ENCODE measurements around the gene PPP4R4. TPM values are rescaled to one million over a fixed set of nuclear protein-coding genes. Genes with fewer than 3 reads are reported as not detected.
"Not testable (repeated sequence)": the region's sequence is repeated elsewhere in the genome, so short reads cannot be mapped to it uniquely, and the experiment has no call there.

The PPP4R4 gene
- total RNA-seq, 6 donors from 2014 or later = 3.0 to 18.4 (median 6.3) TPM

GRCh38 chr14:94203473-94204210, 29.5 kb downstream of the PPP4R4 start:
- ATAC-seq (ENCODE audit: low FRiP score in 2 of 2) (no peak), DNase-seq (no peak)
- peaks cover 0 to 8% (median 1%) of the 10 kb centered on the region in 4 donors for H3K9me3 ChIP-seq
- no peaks in the 10 kb centered on the region for H3K4me1 ChIP-seq
- WGBS, 2 donors = 55 to 75% methylated on average over 2 of the region's 2 CpGs
- TF ChIP-seq, protein P1, sequence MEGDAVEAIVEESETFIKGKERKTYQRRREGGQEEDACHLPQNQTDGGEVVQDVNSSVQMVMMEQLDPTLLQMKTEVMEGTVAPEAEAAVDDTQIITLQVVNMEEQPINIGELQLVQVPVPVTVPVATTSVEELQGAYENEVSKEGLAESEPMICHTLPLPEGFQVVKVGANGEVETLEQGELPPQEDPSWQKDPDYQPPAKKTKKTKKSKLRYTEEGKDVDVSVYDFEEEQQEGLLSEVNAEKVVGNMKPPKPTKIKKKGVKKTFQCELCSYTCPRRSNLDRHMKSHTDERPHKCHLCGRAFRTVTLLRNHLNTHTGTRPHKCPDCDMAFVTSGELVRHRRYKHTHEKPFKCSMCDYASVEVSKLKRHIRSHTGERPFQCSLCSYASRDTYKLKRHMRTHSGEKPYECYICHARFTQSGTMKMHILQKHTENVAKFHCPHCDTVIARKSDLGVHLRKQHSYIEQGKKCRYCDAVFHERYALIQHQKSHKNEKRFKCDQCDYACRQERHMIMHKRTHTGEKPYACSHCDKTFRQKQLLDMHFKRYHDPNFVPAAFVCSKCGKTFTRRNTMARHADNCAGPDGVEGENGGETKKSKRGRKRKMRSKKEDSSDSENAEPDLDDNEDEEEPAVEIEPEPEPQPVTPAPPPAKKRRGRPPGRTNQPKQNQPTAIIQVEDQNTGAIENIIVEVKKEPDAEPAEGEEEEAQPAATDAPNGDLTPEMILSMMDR (IDR thresholded peaks at IDR 0.05) = no peak
- TF ChIP-seq POLR2AphosphoS5 (IDR thresholded peaks at IDR 0.05) (no peak), POLR2A (IDR thresholded peaks at IDR 0.05) (no peak), EP300 (IDR thresholded peaks at IDR 0.05) (no peak)
- H3K27me3 ChIP-seq = no peaks in the 10 kb centered on the region
- no peak overlapping the region for H3K4me3 ChIP-seq
- H3K36me3 ChIP-seq = no peaks in the 10 kb centered on the region
- H3K27ac ChIP-seq = no peak overlapping the region

GRCh38 chr14:94213021-94213420, 38.9 kb downstream of the PPP4R4 start:
- Histone ChIP-seq H3K4me3 (no peak overlapping the region), H3K27me3 (no peaks in the 10 kb centered on the region), H3K36me3 (no peaks in the 10 kb centered on the region), H3K4me1 (no peaks in the 10 kb centered on the region), H3K27ac (no peak overlapping the region), H3K9me3 (peaks cover 0 to 5% (median 0%) of the 10 kb centered on the region in 4 donors)
- ATAC-seq (ENCODE audit: low FRiP score in 2 of 2) (no peak), DNase-seq (no peak)
- no peak for TF ChIP-seq EP300 (IDR thresholded peaks at IDR 0.05)
- no peak for TF ChIP-seq POLR2A (IDR thresholded peaks at IDR 0.05)
- TF ChIP-seq, protein P1 (IDR thresholded peaks at IDR 0.05) = no peak
- no peak for TF ChIP-seq POLR2AphosphoS5 (IDR thresholded peaks at IDR 0.05)
- 54 to 55% methylated on average over 1 of the region's 1 CpG for WGBS, 2 donors

DNA sequence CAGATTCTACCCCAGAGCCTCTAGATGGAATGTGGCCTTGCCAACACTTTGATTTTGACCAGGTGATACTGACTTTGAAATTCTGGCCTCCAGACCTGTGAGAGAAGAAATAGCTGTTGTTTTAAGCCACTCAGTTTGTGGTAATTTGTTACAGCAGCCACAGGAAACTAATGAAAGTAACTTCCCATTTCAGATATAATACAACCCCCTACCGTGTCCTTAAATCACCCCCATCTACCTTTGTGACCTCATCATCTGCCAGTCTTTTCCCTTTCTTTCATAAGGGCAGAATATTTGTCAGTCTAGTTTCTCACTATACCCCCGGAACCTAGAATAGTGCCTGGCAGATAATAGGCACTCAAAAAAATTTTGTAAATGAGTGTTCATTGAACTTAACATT, 39.6 kb downstream of the PPP4R4 start:
- H3K36me3 ChIP-seq = no peaks in the 10 kb centered on the region
- no peak for ATAC-seq (ENCODE audit: low FRiP score in 2 of 2)
- no peak for DNase-seq
- H3K4me1 ChIP-seq = no peaks in the 10 kb centered on the region
- no peak overlapping the region for H3K27ac ChIP-seq
- peaks cover 0 to 5% (median 0%) of the 10 kb centered on the region in 4 donors for H3K9me3 ChIP-seq
- no peaks in the 10 kb centered on the region for H3K27me3 ChIP-seq
- H3K4me3 ChIP-seq = no peak overlapping the region
- WGBS, 2 donors = 50 to 80% methylated on average over 2 of the region's 2 CpGs
- TF ChIP-seq, protein P1 (IDR thresholded peaks at IDR 0.05) = no peak
- TF ChIP-seq POLR2A (IDR thresholded peaks at IDR 0.05) = no peak
- TF ChIP-seq POLR2AphosphoS5 (IDR thresholded peaks at IDR 0.05) = no peak
- no peak for TF ChIP-seq EP300 (IDR thresholded peaks at IDR 0.05)

DNA sequence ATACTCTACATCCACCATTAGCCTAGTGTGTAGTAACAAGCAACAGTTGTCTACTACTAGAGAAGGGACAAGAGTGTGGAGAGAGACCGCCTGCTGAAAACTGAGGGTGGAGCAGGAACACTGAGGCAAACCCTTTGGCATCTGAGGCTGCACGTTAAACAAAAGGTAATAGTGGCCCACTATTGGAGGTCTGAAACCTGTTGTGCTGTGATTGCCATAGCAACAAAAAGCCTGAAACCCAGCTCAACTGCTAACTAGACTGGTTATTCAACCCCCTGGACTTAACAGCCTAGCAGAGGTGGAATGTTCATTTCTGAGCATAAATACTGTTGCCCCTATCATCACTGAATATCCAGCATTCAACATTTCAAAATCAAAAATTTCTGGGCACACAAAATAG, 43.0 kb downstream of the PPP4R4 start:
- no peak for ATAC-seq (ENCODE audit: low FRiP score in 2 of 2)
- Histone ChIP-seq H3K36me3 (no peaks in the 10 kb centered on the region), H3K27ac (no peak overlapping the region), H3K4me3 (no peak overlapping the region), H3K27me3 (no peaks in the 10 kb centered on the region), H3K4me1 (no peaks in the 10 kb centered on the region), H3K9me3 (peaks cover 0 to 11% (median 3%) of the 10 kb centered on the region in 4 donors)
- TF ChIP-seq, protein P1 (IDR thresholded peaks at IDR 0.05) = no peak
- no peak for TF ChIP-seq EP300 (IDR thresholded peaks at IDR 0.05)
- no peak for TF ChIP-seq POLR2AphosphoS5 (IDR thresholded peaks at IDR 0.05)
- no peak for TF ChIP-seq POLR2A (IDR thresholded peaks at IDR 0.05)
- WGBS, 2 donors = 80 to 86% methylated on average over 2 of the region's 2 CpGs
- no peak for DNase-seq

DNA sequence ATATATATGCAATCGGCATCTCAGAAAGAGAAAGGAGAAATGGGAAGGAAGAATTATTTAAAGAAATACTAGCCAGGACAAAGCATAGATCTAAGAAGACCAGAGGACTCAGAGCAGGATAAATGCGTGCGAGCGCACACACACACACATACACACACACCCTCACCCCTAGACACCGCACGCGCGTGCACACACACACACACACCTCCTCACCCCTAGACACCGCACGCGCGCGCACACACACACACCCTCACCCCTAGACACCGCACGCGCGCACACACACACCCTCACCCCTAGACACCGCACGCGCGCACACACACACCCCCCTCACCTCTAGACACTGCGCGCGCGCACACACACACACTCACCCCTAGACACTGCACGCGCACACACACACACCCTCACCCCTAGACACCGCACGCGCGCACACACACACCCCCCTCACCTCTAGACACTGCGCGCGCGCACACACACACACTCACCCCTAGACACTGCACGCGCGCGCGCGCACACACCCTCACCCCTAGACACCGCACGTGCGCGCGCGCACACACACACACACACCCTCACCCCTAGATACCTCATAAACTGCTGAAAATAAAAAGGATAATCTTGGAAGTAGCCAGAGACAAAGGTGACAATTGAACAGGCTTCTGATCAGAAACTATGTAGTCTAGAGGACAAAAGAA, 44.2 kb downstream of the PPP4R4 start:
- DNase-seq = peak in 1 of 2 donors; percentile 50
- ATAC-seq (ENCODE audit: low FRiP score in 2 of 2) = peak in 1 of 2 donors; percentile 61
- not testable (repeated sequence) for H3K36me3 ChIP-seq, H3K9me3 ChIP-seq, H3K27ac ChIP-seq, H3K27me3 ChIP-seq, H3K4me1 ChIP-seq
- WGBS, 2 donors = 77 to 86% methylated on average over 37 to 47 of the region's 47 CpGs
- H3K4me3 ChIP-seq = peak overlapping the region in 1 of 4 donors; percentile 12

All from upper lobe of left lung (tissue), 6 donors.